Type B pancreatic cell (in vitro differentiated cells): ENCODE measurements around the gene SYT12. TPM values are rescaled to one million over a fixed set of nuclear protein-coding genes. Genes with fewer than 3 reads are reported as not detected.

Experiments
- DNase-seq: peaks from one replicate; pipeline ENCODE4 v3.0.0; 2021; ENCODE audit warnings: mixed read lengths; ENCODE audit not compliant: unreplicated experiment; ENCODE audit errors: extremely low spot score
- H3K27ac Mint-ChIP-seq: 2 replicates; pipeline ENCODE4 v1.8.0; 2021; ENCODE audit warnings: mild to moderate bottlenecking, mixed read lengths
- H3K27me3 Mint-ChIP-seq: 2 replicates; pipeline ENCODE4 v1.8.0; 2021; ENCODE audit warnings: mixed read lengths
- H3K36me3 Mint-ChIP-seq: 2 replicates; pipeline ENCODE4 v1.8.0; 2021; ENCODE audit warnings: mixed read lengths
- H3K4me1 Mint-ChIP-seq: one replicate; pipeline ENCODE4 v1.8.0; 2021; ENCODE audit warnings: mixed read lengths; ENCODE audit not compliant: unreplicated experiment
- H3K4me3 Mint-ChIP-seq: 2 replicates; pipeline ENCODE4 v1.8.0; 2021; ENCODE audit warnings: mild to moderate bottlenecking, mixed read lengths
- H3K9me3 Mint-ChIP-seq: 2 replicates; pipeline ENCODE4 v1.8.0; 2021; ENCODE audit warnings: mixed read lengths
- CTCF ChIP-seq: fragments of 200-600 bp; sonication (generic); conservative IDR thresholded peaks from 2 replicates; pipeline ENCODE4 v1.5.0; 2021; ENCODE audit warnings: antibody characterized with exemption, mild to moderate bottlenecking
- microRNA-seq: library from miRNA; unstranded; fragments of <30 nt; microRNA quantifications from one replicate; pipeline ENCODE4, GENCODE V29; 2020
- total RNA-seq: library from RNA; stranded (reverse); gene quantifications from 2 replicates; pipeline ENCODE4 v1.2.1, GENCODE V29; 2021; ENCODE audit warnings: low replicate concordance

SYT12 gene
- total RNA-seq, 1 donor from 2014 or later = 0.24 TPM

- TF ChIP-seq CTCF = no peak
- H3K36me3 Mint-ChIP-seq = no peaks in the 10 kb centered on the region
- H3K27ac Mint-ChIP-seq = no peak overlapping the region
Measured at GRCh38 chr11:67098799-67099429, 76.0 kb downstream of the SYT12 start.

GRCh38 chr11:67099831-67100324, 76.9 kb downstream of the SYT12 start:
- Mint-ChIP-seq H3K27me3 (no peaks in the 10 kb centered on the region), H3K9me3 (no peaks in the 10 kb centered on the region), H3K4me1 (peaks cover 19% of the 10 kb centered on the region), H3K4me3 (no peak overlapping the region), H3K36me3 (no peaks in the 10 kb centered on the region), H3K27ac (no peak overlapping the region)
- TF ChIP-seq CTCF = no peak
- no peak for DNase-seq

More at GRCh38 chr11:67098799-67099429, 76.0 kb downstream of the SYT12 start:
- Mint-ChIP-seq H3K9me3 (no peaks in the 10 kb centered on the region), H3K4me1 (peaks cover 19% of the 10 kb centered on the region), H3K4me3 (no peak overlapping the region), H3K27me3 (no peaks in the 10 kb centered on the region)
- DNase-seq = no peak

Small RNA genes within 50 kb of the gene (microRNA-seq; reads per million reads assigned to microRNA genes)
- not detected for gene MIR6860

Other genes with a start within 250 kb of the SYT12 start
- gene RCE1, start 179.7 kb upstream of the SYT12 start, total RNA-seq = 25.0 and 29.9 TPM in 2 replicates
- gene LRFN4, start 166.1 kb upstream of the SYT12 start, total RNA-seq = 10.1 and 28.5 TPM in 2 replicates
- 14.8 and 25.7 TPM in 2 replicates for gene PC, start 64.8 kb upstream of the SYT12 start, total RNA-seq
- gene C11orf86, start 47.8 kb upstream of the SYT12 start, total RNA-seq = 0.77 and 2.6 TPM in 2 replicates
- gene RHOD, start 33.7 kb downstream of the SYT12 start, total RNA-seq = 21.2 and 95.6 TPM in 2 replicates
- 97.5 and 169 TPM in 2 replicates for gene KDM2A, start 96.1 kb downstream of the SYT12 start, total RNA-seq
- 53.1 and 62.2 TPM in 2 replicates for gene GRK2, start 243.3 kb downstream of the SYT12 start, total RNA-seq